ENCODE data around the gene ITGAL.

- TF ChIP-seq, protein P1, sequence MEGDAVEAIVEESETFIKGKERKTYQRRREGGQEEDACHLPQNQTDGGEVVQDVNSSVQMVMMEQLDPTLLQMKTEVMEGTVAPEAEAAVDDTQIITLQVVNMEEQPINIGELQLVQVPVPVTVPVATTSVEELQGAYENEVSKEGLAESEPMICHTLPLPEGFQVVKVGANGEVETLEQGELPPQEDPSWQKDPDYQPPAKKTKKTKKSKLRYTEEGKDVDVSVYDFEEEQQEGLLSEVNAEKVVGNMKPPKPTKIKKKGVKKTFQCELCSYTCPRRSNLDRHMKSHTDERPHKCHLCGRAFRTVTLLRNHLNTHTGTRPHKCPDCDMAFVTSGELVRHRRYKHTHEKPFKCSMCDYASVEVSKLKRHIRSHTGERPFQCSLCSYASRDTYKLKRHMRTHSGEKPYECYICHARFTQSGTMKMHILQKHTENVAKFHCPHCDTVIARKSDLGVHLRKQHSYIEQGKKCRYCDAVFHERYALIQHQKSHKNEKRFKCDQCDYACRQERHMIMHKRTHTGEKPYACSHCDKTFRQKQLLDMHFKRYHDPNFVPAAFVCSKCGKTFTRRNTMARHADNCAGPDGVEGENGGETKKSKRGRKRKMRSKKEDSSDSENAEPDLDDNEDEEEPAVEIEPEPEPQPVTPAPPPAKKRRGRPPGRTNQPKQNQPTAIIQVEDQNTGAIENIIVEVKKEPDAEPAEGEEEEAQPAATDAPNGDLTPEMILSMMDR (IDR thresholded peaks at IDR 0.05) = no peak
- no peak for TF ChIP-seq ZFX (IDR thresholded peaks at IDR 0.05; ENCODE audit: borderline replicate concordance)
Observed at GRCh38 chr16:30552956-30553355, 80.4 kb downstream of the ITGAL start.

Data from 22Rv1 (cell line).